NCI-H82 (cell line): ENCODE results near the gene CCDC97.
"Not testable (repeated sequence)": the region's sequence is repeated elsewhere in the genome, so short reads cannot be mapped to it uniquely, and the experiment has no call there.

Experiments
- DNase-seq: peaks from one replicate; lab custom pipeline; 2025; lab: John Stamatoyannopoulos, UW

The CCDC97 gene

GRCh38 chr19:41310033-41310831 lies at the start of gene CCDC97:
Gene CCDC97 (plus strand): TSS chr19:41310172. CDS start chr19:41310311, 139 bp downstream.
- peak; percentile 92 for DNase-seq

DNA sequence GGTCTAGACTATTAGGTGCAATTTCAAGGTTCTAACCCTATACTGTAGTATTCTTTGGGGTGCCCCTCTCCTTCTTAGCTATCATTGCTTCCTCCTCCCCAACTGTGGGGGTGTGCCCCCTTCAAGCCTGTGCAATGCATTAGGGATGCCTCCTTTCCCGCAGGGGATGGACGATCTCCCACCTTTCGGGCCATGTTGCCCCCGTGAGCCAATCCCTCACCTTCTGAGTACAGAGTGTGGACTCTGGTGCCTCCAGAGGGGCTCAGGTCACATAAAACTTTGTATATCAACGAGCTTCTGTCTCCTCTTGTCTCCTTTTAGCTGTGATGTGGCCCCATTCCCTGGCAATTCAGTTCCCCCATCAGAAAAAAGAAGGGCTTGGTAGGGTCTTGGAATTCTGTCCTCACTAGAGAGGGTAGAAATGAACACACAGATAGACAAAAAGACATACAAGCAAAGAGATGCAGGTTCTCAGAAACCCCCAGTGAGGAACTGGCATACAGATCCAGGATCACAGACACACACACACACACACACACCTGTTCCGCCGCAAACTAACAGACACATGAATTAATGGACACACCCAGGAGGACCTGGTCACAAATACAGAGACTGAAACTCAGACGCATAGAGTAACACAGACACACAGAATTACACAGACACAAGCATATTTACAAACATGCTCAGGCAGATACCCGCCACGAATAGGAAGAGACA lies 48.3 kb upstream of the CCDC97 start:
- DNase-seq = no peak

- DNase-seq = peak; percentile 87
Measured at GRCh38 chr19:41263042-41263849, 46.7 kb upstream of the CCDC97 start.

GRCh38 chr19:41263850-41264580 lies 46.0 kb upstream of the CCDC97 start, which contains the start of gene HNRNPUL1:
Gene HNRNPUL1 (plus strand): TSS chr19:41264372. CDS start chr19:41264504, 132 bp downstream.
- peak; percentile 100 for DNase-seq

GRCh38 chr19:41264581-41265394 lies 45.2 kb upstream of the CCDC97 start:
- peak; percentile 74 for DNase-seq

- peak; percentile 57 for DNase-seq
Measured at GRCh38 chr19:41265395-41266153, 44.4 kb upstream of the CCDC97 start.

GRCh38 chr19:41269055-41269454 lies 40.9 kb upstream of the CCDC97 start:
- no peak for DNase-seq

- DNase-seq = no peak
Measured at GRCh38 chr19:41269571-41269970, 40.4 kb upstream of the CCDC97 start.

DNA sequence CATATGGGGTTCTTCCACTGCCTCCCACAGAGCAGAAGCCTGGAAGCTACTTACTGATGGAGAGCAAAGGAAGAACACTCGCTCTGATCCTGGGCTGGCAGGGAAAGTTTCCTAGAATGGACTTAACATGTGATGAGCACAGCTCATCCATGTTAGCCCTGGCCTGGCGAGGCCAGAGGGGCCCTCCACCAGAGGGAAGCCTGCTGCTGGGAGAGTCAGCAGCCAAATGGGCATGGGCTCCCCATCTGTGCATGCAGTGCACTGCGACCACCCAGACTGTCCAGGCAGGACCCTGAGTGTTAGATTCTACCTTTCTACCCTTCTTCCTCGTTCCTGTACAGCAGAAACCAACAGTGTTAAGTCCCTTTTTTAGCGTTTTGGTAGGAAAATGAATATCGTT lies 36.9 kb upstream of the CCDC97 start:
- no peak for DNase-seq

GRCh38 chr19:41274802-41275201 lies 35.2 kb upstream of the CCDC97 start:
- no peak for DNase-seq

- no peak for DNase-seq
Measured at GRCh38 chr19:41276231-41276630, 33.7 kb upstream of the CCDC97 start.

DNA sequence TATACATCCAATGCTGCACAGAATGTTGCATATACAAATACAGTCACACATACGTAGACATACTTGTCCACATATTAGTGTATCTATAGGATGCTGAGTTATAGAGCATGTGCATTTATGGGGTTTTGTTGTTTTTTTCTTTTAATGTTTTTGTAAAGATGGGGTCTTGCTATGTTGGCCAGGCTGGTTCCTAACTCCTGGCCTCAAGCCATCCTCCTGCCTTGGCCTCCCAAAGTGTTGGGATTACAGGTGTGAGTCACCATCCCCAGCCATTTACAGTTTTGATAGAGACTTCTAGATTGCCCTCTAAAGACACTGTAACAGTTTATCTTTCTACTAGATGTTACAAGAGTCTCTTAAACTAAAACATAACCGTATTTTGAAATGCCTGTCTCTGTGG lies 31.5 kb upstream of the CCDC97 start:
- DNase-seq = no peak

DNA sequence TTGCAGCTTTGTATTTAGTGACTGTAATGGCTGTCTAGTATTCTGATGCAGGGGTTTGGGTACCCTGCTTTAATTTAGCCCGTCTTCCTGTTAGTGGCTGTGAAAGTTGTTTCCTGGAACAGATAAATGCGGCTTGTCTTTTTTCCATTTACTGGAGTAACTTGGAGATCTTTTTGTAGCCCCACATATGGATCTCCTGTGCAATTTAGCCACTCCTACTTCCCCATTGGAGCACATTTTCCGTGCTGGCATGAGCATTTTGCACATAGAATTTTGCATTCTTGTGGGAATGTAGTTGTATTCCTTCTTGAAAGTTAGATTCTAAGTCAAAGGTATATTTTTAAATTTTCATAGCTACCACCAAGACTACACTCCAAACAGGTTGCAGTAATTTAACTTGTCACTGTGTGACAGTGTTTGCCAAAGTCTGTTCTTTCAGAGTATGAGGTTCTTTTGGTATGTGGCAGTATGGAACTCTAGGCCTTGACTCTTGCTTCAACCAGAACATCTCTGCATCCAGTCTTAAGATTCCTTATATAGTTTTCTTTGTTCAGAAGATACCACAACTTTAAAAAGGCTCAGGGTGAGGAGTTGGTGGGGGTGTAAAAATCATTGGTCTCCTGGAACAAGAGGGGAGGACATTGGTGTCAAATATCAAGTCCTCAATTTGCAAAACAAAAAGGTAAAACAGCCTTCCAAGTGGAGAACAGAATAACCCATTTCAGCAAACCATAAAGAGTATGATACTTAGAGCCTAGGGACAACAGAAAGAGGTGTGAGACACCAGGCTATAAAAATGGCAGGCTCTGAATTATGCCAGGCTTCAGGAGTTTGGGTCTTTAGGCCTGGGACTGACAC lies 21.1 kb upstream of the CCDC97 start:
- DNase-seq = no peak

- not testable (repeated sequence) for DNase-seq
Measured at GRCh38 chr19:41289814-41290213, 20.2 kb upstream of the CCDC97 start.

- DNase-seq = no peak
Measured at GRCh38 chr19:41294393-41294792, 15.6 kb upstream of the CCDC97 start.

DNA sequence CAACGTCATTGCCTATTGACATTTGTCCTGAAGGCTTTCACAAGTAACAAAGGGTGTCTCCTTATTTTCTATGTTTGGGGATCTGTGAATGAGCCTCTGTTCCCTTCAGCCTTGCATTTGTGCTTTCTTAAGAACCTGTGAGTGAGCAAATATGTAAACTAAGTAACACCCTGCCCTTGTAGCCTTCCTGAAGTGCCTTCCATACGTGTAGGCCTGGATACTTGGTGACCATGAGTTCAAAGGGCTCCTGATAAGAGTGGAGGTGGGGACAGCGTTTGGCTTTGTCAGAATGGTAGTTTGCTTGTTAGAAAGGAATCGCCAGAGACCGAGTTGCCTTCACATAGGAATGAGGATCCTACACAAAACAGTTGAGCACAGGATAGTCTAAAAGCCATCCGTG lies 14.5 kb upstream of the CCDC97 start:
- no peak for DNase-seq

- DNase-seq = no peak
Measured at GRCh38 chr19:41296433-41296871, 13.5 kb upstream of the CCDC97 start.

DNA sequence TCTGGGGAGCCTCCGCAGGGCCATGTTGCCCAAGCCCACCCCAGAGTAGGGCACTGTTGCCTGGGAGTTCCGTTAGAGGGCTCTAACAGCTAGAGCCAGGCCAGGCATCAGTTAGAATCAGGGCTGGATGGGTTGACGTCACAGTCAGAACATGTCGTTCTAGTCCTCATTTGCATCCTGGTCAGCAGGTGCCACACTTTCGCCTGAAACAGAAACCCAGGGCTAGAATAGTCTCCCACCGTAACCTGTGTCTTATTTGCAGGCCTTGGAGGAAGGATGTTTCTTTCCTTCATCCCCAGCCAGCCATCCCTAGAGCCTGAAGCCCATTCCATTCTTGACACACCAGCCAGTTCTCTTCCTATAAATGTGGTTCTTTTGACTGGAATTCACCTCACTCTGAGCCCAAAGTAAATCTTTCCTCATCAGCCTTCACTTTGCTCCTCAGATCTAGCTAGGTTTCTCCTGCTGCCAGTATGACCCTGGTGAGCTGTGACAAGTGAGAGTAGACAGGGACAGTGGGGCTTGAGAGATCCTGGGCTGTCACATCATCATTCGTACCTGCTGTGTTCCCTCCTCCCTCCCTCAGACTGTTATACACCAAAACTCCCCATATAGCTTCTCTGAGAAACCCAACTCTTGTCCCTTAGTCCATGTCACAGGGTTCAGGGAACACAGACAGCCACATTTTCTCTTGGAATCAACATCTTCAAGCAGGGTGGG lies 12.2 kb upstream of the CCDC97 start:
- no peak for DNase-seq
